HepG2 (cell line): ENCODE measurements around the gene NR2F1-AS1. TPM values are rescaled to one million over a fixed set of nuclear protein-coding genes. Genes with fewer than 3 reads are reported as not detected.

Experiments
- ARID5B ChIP-seq: IDR thresholded peaks from 2 replicates; pipeline ENCODE4 v1.4.0; 2020; ENCODE audit warnings: mild to moderate bottlenecking, missing genetic modification reagents
- ARNT ChIP-seq: fragments of 450-650 bp; IDR thresholded peaks from 2 replicates; pipeline ENCODE4 v1.6.1; 2017
- CENPT ChIP-seq: sonication (generic); formaldehyde crosslinking; IDR thresholded peaks from 2 replicates; pipeline ENCODE4 v1.8.0; 2022; ENCODE audit warnings: low read depth, mild to moderate bottlenecking, moderate library complexity, missing genetic modification reagents
- EP300 ChIP-seq, 3 experiments: sonication (generic) in 1 of 3; formaldehyde crosslinking in 1 of 3; IDR thresholded peaks; 2 replicates each; pipeline versions ENCODE4 v1.5.1 to v1.6.1; 2011 to 2020; ENCODE audit warnings: low read depth in 2 of 3, low read length in 2 of 3, borderline replicate concordance in 1 of 3, improper control_type of control experiment in 1 of 3, mild to moderate bottlenecking in 1 of 3, missing genetic modification reagents in 1 of 3, moderate library complexity in 1 of 3
- RFX1 ChIP-seq: fragments of 450-650 bp; IDR thresholded peaks from 2 replicates; pipeline ENCODE4 v1.6.1; 2017
- SOX6 ChIP-seq, 2 experiments: fragments of 450-650 bp in 1 of 2; sonication (generic) in 1 of 2; formaldehyde crosslinking in 1 of 2; IDR thresholded peaks; 2 replicates each; pipeline versions ENCODE4 v1.4.0 to v1.6.1; 2017 to 2020; ENCODE audit warnings: antibody characterized with exemption in 1 of 2, mild to moderate bottlenecking in 1 of 2, missing genetic modification reagents in 1 of 2
- ZBTB14 ChIP-seq: sonication (generic); formaldehyde crosslinking; IDR thresholded peaks from 2 replicates; pipeline ENCODE4 v1.4.0; 2020; ENCODE audit warnings: missing genetic modification reagents
- ZBTB38 ChIP-seq: sonication (generic); formaldehyde crosslinking; IDR thresholded peaks from 2 replicates; pipeline ENCODE4 v1.5.1; 2020; ENCODE audit warnings: mild to moderate bottlenecking, missing genetic modification reagents
- ZBTB4 ChIP-seq: sonication (generic); formaldehyde crosslinking; IDR thresholded peaks from 2 replicates; pipeline ENCODE4 v1.4.0; 2020; ENCODE audit warnings: missing genetic modification reagents, mild to moderate bottlenecking, borderline replicate concordance
- ZNF3 ChIP-seq: IDR thresholded peaks from 2 replicates; pipeline ENCODE4 v1.7.0; 2017; ENCODE audit warnings: inconsistent platforms
- ZNF563 ChIP-seq: sonication (generic); formaldehyde crosslinking; IDR thresholded peaks from 2 replicates; pipeline ENCODE4 v1.8.0; 2022; ENCODE audit warnings: mild to moderate bottlenecking, moderate library complexity, missing genetic modification reagents
- ZNF609 ChIP-seq: sonication (generic); formaldehyde crosslinking; IDR thresholded peaks from 2 replicates; pipeline ENCODE4 v1.4.0; 2020; ENCODE audit warnings: mild to moderate bottlenecking, missing genetic modification reagents, borderline replicate concordance
- ZNF709 ChIP-seq: sonication (generic); formaldehyde crosslinking; IDR thresholded peaks from 2 replicates; pipeline ENCODE4 v1.5.0; 2020; ENCODE audit warnings: mild to moderate bottlenecking, missing genetic modification reagents
- ZNF746 ChIP-seq: sonication (generic); formaldehyde crosslinking; IDR thresholded peaks from 2 replicates; pipeline ENCODE4 v1.8.0; 2022; ENCODE audit warnings: mild to moderate bottlenecking, missing genetic modification reagents
- polyA plus RNA-seq, 8 experiments: library from polyadenylated mRNA; depleted of rRNA in 3 of 8; stranded (reverse) in 7 of 8; unstranded in 1 of 8; fragments of >200 nt; fragmentation: Illumina TruSeq in 4 of 8; extraction: Trizol in 4 of 8; gene quantifications; 2 replicates each; pipeline versions ENCODE4 v1.2.1 to v1.2.3, GENCODE V29; 2011 to 2016; ENCODE audit warnings: low read depth in 4 of 8, missing spikeins in 1 of 8, mixed read lengths in 1 of 8; ENCODE audit not compliant: insufficient read depth in 1 of 8
- total RNA-seq, 5 experiments: library from RNA; depleted of rRNA; stranded (reverse); fragments of >200 nt; fragmentation: Illumina TruSeq; extraction: Trizol; gene quantifications; 2 replicates each; pipeline ENCODE4 v1.2.3, GENCODE V29; 2016; ENCODE audit warnings: low read depth in 1 of 5

Gene NR2F1-AS1
- total and polyA plus RNA-seq, 2 of the 13 experiments (the other 11 are each of a cell fraction or from before 2014, with no cell fraction given): 2.8 TPM

- peak; percentile 27; the same call in 1 of the 2 replicates for TF ChIP-seq ZNF609 (CRISPR knock-in tag)
- peak; percentile 15; the same call in 1 of the 2 replicates for TF ChIP-seq ZNF563 (CRISPR knock-in tag)
- TF ChIP-seq SOX6 (IDR thresholded peaks at IDR 0.05): no peak
- peak; percentile 40; the same call in 1 of the 2 replicates for TF ChIP-seq SOX6 (CRISPR knock-in tag; IDR thresholded peaks at IDR 0.05)
- TF ChIP-seq ZNF746 (CRISPR knock-in tag): no peak
- TF ChIP-seq ZNF3: no peak
- TF ChIP-seq ZBTB38 (CRISPR knock-in tag): no peak
- no peak for TF ChIP-seq ZBTB4 (CRISPR knock-in tag)
- TF ChIP-seq RFX1: no peak
- TF ChIP-seq ARNT: no peak
- no peak; the same call in 1 of the 2 replicates for TF ChIP-seq ZNF709 (CRISPR knock-in tag)
- peak; percentile 68; the same call in 1 of the 2 replicates for TF ChIP-seq ARID5B (CRISPR knock-in tag)
- no peak for TF ChIP-seq EP300 (IDR thresholded peaks at IDR 0.05; ENCODE audit: low read depth in 2 of 2, low read length in 2 of 2)
- no peak for TF ChIP-seq EP300 (CRISPR knock-in tag; IDR thresholded peaks at IDR 0.05; ENCODE audit: borderline replicate concordance)
- TF ChIP-seq ZBTB14 (CRISPR knock-in tag): 0 out of 2 replicates have a peak, but pooled peaks have one; percentile 39
- TF ChIP-seq CENPT (CRISPR knock-in tag): no peak
These were observed 39.7 kb upstream of the NR2F1-AS1 start (continued) for GRCh38 chr5:93620487-93621326.
